Panc1 (cell line): ENCODE data around the gene ZNF512. TPM values are rescaled to one million over a fixed set of nuclear protein-coding genes. Genes with fewer than 3 reads are reported as not detected.

Source experiments
- ATAC-seq: fragments of 200-7000 bp; cut with Tn5 transposase; 2 replicates; pipeline ENCODE4 v1.9.1; 2020; ENCODE audit warnings: mild to moderate bottlenecking, moderate library complexity
- BruUV-seq: library from RNA; stranded (reverse); fragments of 400-500 nt; replicated peaks from 2 replicates; lab custom pipeline; 2021; lab: Mats Ljungman, UMichigan
- CTCF ChIA-PET: fragments of 300-600 bp; sonication (Branson Sonifier 250); formaldehyde crosslinking; loops from one replicate; lab custom pipeline; 2022; ENCODE audit warnings: antibody characterized with exemption; lab: Charles Lee
- POLR2A ChIA-PET: fragments of 300-600 bp; sonication (Branson Sonifier 250); formaldehyde crosslinking; loops from one replicate; lab custom pipeline; 2022; ENCODE audit warnings: antibody characterized with exemption; lab: Charles Lee
- DNase-seq: peaks from one replicate; pipeline ENCODE4 v3.0.0-alpha.2; 2010; ENCODE audit warnings: low read depth, low spot score
- H3K27ac ChIP-seq: 2 replicates; pipeline ENCODE4 v1.5.1; 2011; ENCODE audit warnings: mild to moderate bottlenecking, low read length, inconsistent platforms
- H3K27me3 ChIP-seq: fragments of 200-500 bp; sonication (Bioruptor generic); 2 replicates; pipeline ENCODE4 v1.6.0; 2014; ENCODE audit warnings: low read length, inconsistent platforms; ENCODE audit not compliant: control insufficient read depth, insufficient read depth
- H3K36me3 ChIP-seq: fragments of 200-500 bp; sonication (Bioruptor generic); 2 replicates; pipeline ENCODE4 v1.5.1; 2014; ENCODE audit warnings: inconsistent platforms, mild to moderate bottlenecking, low read length, moderate library complexity; ENCODE audit not compliant: control insufficient read depth, insufficient read depth
- H3K4me1 ChIP-seq: 2 replicates; pipeline ENCODE4 v1.5.1; 2011; ENCODE audit warnings: inconsistent platforms, mild to moderate bottlenecking, low read length, moderate library complexity; ENCODE audit not compliant: control insufficient read depth, insufficient read depth
- H3K4me3 ChIP-seq, 2 experiments: 2 replicates each; pipeline ENCODE4 v1.5.1; 2011 to 2012; ENCODE audit warnings: low read depth in 2 of 2, low read length in 2 of 2, mild to moderate bottlenecking in 2 of 2, inconsistent platforms in 1 of 2, moderate library complexity in 1 of 2
- H3K9me3 ChIP-seq: fragments of 200-500 bp; sonication (Bioruptor generic); 2 replicates; pipeline ENCODE4 v1.5.1; 2014; ENCODE audit warnings: low read depth, mild to moderate bottlenecking, inconsistent platforms, low read length, moderate library complexity; ENCODE audit not compliant: control insufficient read depth, insufficient read depth
- POLR2AphosphoS5 ChIP-seq: IDR thresholded peaks from 2 replicates; pipeline ENCODE4 v1.6.1; 2012; ENCODE audit warnings: mild to moderate bottlenecking, low read depth, low read length, moderate library complexity
- SIN3A ChIP-seq: IDR thresholded peaks from 2 replicates; pipeline ENCODE4 v1.6.1; 2012; ENCODE audit warnings: low read depth, mild to moderate bottlenecking, low read length, moderate library complexity, borderline replicate concordance; ENCODE audit not compliant: insufficient read depth
- TCF7L2 ChIP-seq: IDR thresholded peaks from 2 replicates; pipeline ENCODE4 v1.6.1; 2011; ENCODE audit warnings: mild to moderate bottlenecking, low read depth, low read length, inconsistent platforms
- in situ Hi-C: cut with HindIII; loops from 2 replicates; pipeline ENCODE4 v1.10.0; 2016; ENCODE audit warnings: low sequenced_read_pairs, low pct_unique_long_range_greater_than_20kb
- intact Hi-C: fragments of 100-400 bp; cut with micrococcal nuclease; formaldehyde crosslinking; loops from one replicate; pipeline ENCODE4 v1.10.0; 2022; ENCODE audit not compliant: unreplicated experiment
- total RNA-seq: library from RNA; stranded (reverse); gene quantifications from one replicate; pipeline ENCODE4 v1.2.1, GENCODE V29; 2021; ENCODE audit not compliant: unreplicated experiment
- TF ChIP-seq, protein P1 (sequence below): fragments of 450-650 bp; IDR thresholded peaks from 2 replicates; pipeline ENCODE4 v1.5.1; 2017; ENCODE audit warnings: mild to moderate bottlenecking
- TF ChIP-seq, protein P2 (sequence below), 2 experiments: IDR thresholded peaks; 2 replicates each; pipeline ENCODE4 v1.6.1; 2011 to 2012; ENCODE audit warnings: low read depth in 2 of 2, control low read depth in 1 of 2, low read length in 1 of 2, mild to moderate bottlenecking in 1 of 2, moderate library complexity in 1 of 2; ENCODE audit not compliant: insufficient read depth in 1 of 2

The ZNF512 gene
- total RNA-seq, 1 experiment from 2014 or later = 12.8 TPM

DNA sequence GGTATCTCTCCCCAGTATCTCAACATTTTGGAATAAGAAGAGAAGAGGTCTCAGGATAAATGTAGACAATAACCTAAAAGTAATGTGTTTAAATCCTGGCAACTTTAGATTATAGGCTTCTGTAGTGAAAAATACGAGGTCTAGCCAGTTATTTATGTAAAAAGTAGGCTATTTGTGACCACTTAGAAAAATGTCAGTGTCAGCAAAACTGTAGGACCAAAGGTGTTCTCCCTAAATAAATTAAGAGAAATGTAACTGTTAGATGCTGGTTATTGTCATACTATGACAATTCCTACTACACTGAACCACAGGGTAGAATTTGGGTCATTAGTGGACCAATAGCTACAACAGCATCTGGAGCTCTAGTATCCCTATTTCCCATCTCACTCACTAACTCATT is 78.5 kb downstream of the ZNF512 start:
- Histone ChIP-seq H3K27ac (no peak overlapping the region), H3K36me3 (peaks cover 20% of the 10 kb centered on the region), H3K9me3 (no peaks in the 10 kb centered on the region), H3K27me3 (no peaks in the 10 kb centered on the region), H3K4me3 (no peak overlapping the region), H3K4me1 (peaks cover 15% of the 10 kb centered on the region)
- ChIA-PET CTCF (no interaction called here), POLR2A (no interaction called here)
- TF ChIP-seq, protein P1, sequence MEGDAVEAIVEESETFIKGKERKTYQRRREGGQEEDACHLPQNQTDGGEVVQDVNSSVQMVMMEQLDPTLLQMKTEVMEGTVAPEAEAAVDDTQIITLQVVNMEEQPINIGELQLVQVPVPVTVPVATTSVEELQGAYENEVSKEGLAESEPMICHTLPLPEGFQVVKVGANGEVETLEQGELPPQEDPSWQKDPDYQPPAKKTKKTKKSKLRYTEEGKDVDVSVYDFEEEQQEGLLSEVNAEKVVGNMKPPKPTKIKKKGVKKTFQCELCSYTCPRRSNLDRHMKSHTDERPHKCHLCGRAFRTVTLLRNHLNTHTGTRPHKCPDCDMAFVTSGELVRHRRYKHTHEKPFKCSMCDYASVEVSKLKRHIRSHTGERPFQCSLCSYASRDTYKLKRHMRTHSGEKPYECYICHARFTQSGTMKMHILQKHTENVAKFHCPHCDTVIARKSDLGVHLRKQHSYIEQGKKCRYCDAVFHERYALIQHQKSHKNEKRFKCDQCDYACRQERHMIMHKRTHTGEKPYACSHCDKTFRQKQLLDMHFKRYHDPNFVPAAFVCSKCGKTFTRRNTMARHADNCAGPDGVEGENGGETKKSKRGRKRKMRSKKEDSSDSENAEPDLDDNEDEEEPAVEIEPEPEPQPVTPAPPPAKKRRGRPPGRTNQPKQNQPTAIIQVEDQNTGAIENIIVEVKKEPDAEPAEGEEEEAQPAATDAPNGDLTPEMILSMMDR = no peak
- TF ChIP-seq SIN3A = no peak
- TF ChIP-seq POLR2AphosphoS5 = no peak
- no peak for TF ChIP-seq TCF7L2
- TF ChIP-seq, protein P2, sequence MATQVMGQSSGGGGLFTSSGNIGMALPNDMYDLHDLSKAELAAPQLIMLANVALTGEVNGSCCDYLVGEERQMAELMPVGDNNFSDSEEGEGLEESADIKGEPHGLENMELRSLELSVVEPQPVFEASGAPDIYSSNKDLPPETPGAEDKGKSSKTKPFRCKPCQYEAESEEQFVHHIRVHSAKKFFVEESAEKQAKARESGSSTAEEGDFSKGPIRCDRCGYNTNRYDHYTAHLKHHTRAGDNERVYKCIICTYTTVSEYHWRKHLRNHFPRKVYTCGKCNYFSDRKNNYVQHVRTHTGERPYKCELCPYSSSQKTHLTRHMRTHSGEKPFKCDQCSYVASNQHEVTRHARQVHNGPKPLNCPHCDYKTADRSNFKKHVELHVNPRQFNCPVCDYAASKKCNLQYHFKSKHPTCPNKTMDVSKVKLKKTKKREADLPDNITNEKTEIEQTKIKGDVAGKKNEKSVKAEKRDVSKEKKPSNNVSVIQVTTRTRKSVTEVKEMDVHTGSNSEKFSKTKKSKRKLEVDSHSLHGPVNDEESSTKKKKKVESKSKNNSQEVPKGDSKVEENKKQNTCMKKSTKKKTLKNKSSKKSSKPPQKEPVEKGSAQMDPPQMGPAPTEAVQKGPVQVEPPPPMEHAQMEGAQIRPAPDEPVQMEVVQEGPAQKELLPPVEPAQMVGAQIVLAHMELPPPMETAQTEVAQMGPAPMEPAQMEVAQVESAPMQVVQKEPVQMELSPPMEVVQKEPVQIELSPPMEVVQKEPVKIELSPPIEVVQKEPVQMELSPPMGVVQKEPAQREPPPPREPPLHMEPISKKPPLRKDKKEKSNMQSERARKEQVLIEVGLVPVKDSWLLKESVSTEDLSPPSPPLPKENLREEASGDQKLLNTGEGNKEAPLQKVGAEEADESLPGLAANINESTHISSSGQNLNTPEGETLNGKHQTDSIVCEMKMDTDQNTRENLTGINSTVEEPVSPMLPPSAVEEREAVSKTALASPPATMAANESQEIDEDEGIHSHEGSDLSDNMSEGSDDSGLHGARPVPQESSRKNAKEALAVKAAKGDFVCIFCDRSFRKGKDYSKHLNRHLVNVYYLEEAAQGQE (IDR thresholded peaks at IDR 0.05; ENCODE audit: insufficient read depth in 1 of 2, low read depth in 2 of 2, low read length in 1 of 2) = no peak
- ATAC-seq (no peak), DNase-seq (no peak)
- no TSS peak for BruUV-seq
- in situ Hi-C loops (no loop called here), intact Hi-C loops (no loop called here)

DNA sequence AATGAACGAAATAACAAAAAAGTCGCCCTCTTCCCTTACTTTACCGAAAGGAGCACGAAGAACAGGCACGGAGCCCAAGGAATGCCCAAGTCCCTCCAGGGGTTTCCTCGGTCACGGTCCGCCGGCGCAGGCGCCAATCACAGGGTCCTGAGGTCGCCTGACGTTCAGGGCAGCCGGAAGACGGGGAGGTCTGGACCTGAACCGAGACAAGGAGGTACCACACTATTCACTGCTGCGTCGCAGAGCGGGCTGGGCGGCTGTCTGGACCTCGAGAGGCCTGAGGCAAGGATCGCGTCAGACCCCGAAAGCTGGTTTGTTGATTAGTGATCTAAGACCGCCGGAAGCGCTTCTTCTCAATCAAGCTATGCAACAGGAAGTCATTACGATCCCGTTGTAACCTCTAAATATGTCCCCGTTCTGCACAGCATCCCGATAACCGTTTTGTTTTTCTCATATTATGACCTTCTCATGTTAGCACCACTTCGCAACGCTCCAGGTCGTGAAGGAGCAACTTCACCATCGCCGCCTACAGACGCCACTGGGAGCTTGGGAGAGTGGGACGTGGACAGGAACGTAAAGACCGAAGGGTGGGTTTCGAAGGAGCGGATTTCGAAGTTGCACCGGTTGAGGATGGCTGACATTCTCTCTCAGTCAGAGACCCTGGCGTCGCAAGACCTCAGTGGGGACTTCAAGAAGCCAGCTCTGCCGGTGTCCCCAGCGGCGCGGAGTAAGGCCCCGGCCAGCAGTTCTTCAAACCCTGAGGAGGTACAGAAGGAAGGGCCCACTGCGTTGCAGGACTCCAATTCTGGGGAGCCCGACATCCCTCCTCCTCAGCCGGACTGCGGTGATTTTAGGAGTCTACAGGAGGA is 80.7 kb downstream of the ZNF512 start, which contains the start of the genes SLC4A1AP and SUPT7L:
SLC4A1AP (plus strand) TSS at position 605 of the 869 bp plus-strand sequence; CDS start at position 631, 26 bp downstream.
SUPT7L (minus strand) TSS at position 330 of the 869 bp plus-strand sequence. CDS start 1,422 bp downstream, outside the sequence.
- BruUV-seq = no TSS peak
- ATAC-seq (peak; percentile 91), DNase-seq (peak; percentile 82)
- in situ Hi-C loops = no loop called here
- H3K4me3 ChIP-seq = peak within 1 kb of the TSS; percentile 78 to 97
- H3K27me3 ChIP-seq = no peaks in the 10 kb centered on the region
- no peaks in the 10 kb centered on the region for H3K9me3 ChIP-seq
- intact Hi-C loops = no loop called here
- peak within 1 kb of the TSS; percentile 99 for H3K27ac ChIP-seq
- TF ChIP-seq, protein P1 = no peak
- TF ChIP-seq POLR2AphosphoS5 (peak; percentile 69), SIN3A (peak; percentile 74; the same call in 1 of the 2 replicates), TCF7L2 (no peak)
- TF ChIP-seq, protein P2 (IDR thresholded peaks at IDR 0.05; ENCODE audit: insufficient read depth in 1 of 2, low read depth in 2 of 2, low read length in 1 of 2) = no peak
- peaks cover 25% of the 10 kb centered on the region for H3K36me3 ChIP-seq
- ChIA-PET CTCF (interaction anchor here (0.5 kb wide), 1 partner anchor 20 kb away, joined by 3 read pairs; no protein-coding TSS in a partner anchor), POLR2A (no interaction called here)
- peaks cover 15% of the 10 kb centered on the region for H3K4me1 ChIP-seq
